Posterior cingulate gyrus (tissue), 11 donors: ENCODE measurements around the gene RGS6.

ENCODE experiments used
- DNase-seq, 10 donors: peaks; one replicate each; pipeline versions ENCODE4 v3.0.0 to v3.0.0-alpha.2; 2020 to 2021; ENCODE audit warnings: mixed read lengths in 3 of 10
- intact Hi-C: fragments of 100-400 bp; cut with DNase I; formaldehyde crosslinking; loops from one replicate; pipeline ENCODE4 v1.15.1; 2023

Gene RGS6

GRCh38 chr14:72611506-72611905, 679.3 kb downstream of the RGS6 start:
- intact Hi-C loops: no loop called here
- DNase-seq: no peak

GRCh38 chr14:72612041-72612440, 679.8 kb downstream of the RGS6 start:
- peak in 3 of 10 donors; percentile 37 to 84 (median 83) for DNase-seq
- intact Hi-C loops: no loop called here

DNA sequence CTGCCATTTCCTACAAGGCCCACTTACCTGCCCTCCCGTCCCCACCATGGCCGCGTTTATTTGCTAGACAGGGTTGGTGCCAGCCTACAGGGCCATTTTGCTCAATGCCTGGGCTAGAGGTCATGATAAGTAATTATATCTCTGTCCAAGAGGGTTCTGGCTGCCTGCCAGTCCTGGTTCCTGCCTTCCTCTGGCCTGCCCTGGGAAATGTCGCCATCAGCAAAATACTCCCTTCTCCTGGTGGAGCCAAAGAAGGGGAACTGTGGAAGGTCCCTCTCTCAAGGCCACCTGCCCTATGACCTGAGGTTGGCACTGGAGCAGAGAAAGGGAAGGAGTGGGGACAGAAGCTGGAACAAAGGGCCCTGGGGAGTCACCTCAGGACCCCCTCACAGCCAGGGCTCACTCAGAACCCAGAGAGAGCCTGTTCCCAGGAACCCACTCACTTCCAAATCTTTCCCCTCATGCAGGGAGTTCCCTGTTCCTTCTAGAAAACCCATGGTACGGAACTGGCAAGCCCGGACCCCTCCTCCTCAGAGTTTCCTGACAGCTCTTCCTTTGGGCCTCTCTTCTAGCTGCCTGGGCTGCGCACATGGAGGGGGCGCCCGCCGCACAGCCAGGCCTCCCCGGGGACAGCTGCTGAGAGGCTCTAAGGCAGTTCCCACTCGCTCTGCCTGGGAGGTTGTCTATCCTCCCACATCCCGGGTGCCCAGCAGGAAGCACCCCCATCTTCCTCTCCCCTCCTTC, 681.2 kb downstream of the RGS6 start:
- DNase-seq: no peak
- intact Hi-C loops: no loop called here

GRCh38 chr14:72613975-72614319, 681.7 kb downstream of the RGS6 start:
- intact Hi-C loops: no loop called here
- DNase-seq: no peak

DNA sequence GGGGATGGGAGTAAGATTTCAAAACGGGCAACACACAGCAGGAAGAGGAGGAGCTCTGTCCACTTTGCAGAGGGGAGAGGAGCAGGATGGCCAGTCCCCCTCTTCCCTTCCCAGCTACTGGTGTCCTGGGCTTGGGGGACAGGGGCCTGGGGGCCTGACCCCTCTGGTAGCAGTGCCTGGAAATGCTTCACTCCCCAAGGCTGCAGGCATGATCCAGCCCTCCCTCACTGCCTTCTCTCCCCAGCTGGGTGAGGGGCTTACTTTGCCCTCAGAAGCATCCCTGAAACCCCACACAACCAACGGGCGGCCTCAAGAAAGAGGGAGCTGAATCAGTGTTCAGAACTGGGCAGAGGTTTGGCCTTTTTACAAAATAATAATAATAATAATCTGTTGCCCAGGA, 682.1 kb downstream of the RGS6 start:
- intact Hi-C loops: no loop called here
- DNase-seq: no peak

- intact Hi-C loops: no loop called here
- DNase-seq: no peak
Measured at GRCh38 chr14:72614891-72615415, 682.7 kb downstream of the RGS6 start.

- DNase-seq: peak in 2 of 10 donors; percentile 86 to 88
- intact Hi-C loops: no loop called here
Measured at GRCh38 chr14:72615451-72616121, 683.4 kb downstream of the RGS6 start.
